ENCODE measurements around the gene PPT2. TPM values are rescaled to one million over a fixed set of nuclear protein-coding genes. Genes with fewer than 3 reads are reported as not detected.

The PPT2 gene
- total and polyA plus RNA-seq, 2 of the 13 experiments (the other 11 are each of a cell fraction or from before 2014, with no cell fraction given) = 39.2 to 61.8 TPM

GRCh38 chr6:32120573-32121059 lies 33.3 kb upstream of the PPT2 start:
- H3K4me2 ChIP-seq (ENCODE audit: low read depth, low read length) = no peak overlapping the region
- BruUV-seq (replicated peaks) = no TSS peak
- ChIA-PET CTCF (ENCODE audit: low intra/inter-chr PET ratio, low total read pairs) (interaction anchor here (3.2 kb wide), 1 partner anchor 34 kb away, joined by 97 read pairs; the partner anchor contains the start of gene PPT2), POLR2A (interaction anchor here (2.8 kb wide), 1 partner anchor 8 kb away, joined by 34 read pairs; the partner anchor contains the start of genes ATF6B and FKBPL)
- intact Hi-C loops (cut with micrococcal nuclease; ENCODE audit: unreplicated experiment) (no loop called here), in situ Hi-C loops (cut with HindIII; ENCODE audit: extremely low pct_ligation_motif_present, low pct_unique_long_range_greater_than_20kb) (no loop called here)
- H3K36me3 ChIP-seq (replicated peaks in 1 of 2; ENCODE audit: control insufficient read depth in 1 of 2, insufficient read depth in 2 of 2, low read length in 2 of 2) = peaks cover 17 to 65% of the 10 kb centered on the region in 2 experiments
- 97% methylated on average over 12 of the region's 12 CpGs for WGBS (ENCODE audit: low lambda C conversion rate)
- no peaks in the 10 kb centered on the region for H3K27me3 ChIP-seq (ENCODE audit: control insufficient read depth in 1 of 2, insufficient read depth in 2 of 2, low read length in 2 of 2)
- no peaks in the 10 kb centered on the region for H3K9me3 ChIP-seq (ENCODE audit: low read length)
- TF ChIP-seq CTCF (CRISPR knock-in tag; IDR thresholded peaks at IDR 0.05) = no peak
- TF ChIP-seq ZFY (CRISPR knock-in tag; IDR thresholded peaks at IDR 0.05) = no peak
- no peaks in the 10 kb centered on the region for H4K20me1 ChIP-seq (ENCODE audit: insufficient read depth, low read length)
- DNase-seq (ENCODE audit: low spot score) = no peak
- H2AFZ ChIP-seq (ENCODE audit: low read length) = no peak overlapping the region
- peaks cover 15% of the 10 kb centered on the region for H3K4me1 ChIP-seq (ENCODE audit: insufficient read depth, low read length)
- FAIRE-seq = no peak
- no peak overlapping the region for H3K4me3 ChIP-seq (replicated peaks in 1 of 3; ENCODE audit: insufficient read depth in 1 of 3, low read depth in 2 of 3, low read length in 3 of 3)
- no peak overlapping the region for H3K27ac ChIP-seq (ENCODE audit: extremely low read length, insufficient read depth, low read length)
- ATAC-seq = no peak
- H3K9ac ChIP-seq (ENCODE audit: insufficient read depth, low read depth, low read length) = no peak overlapping the region
- H3K79me2 ChIP-seq (ENCODE audit: insufficient read depth, low read length) = no peaks in the 10 kb centered on the region

GRCh38 chr6:32123681-32124080 lies 30.3 kb upstream of the PPT2 start:
- intact Hi-C loops (cut with micrococcal nuclease; ENCODE audit: unreplicated experiment) (no loop called here), in situ Hi-C loops (cut with HindIII; ENCODE audit: extremely low pct_ligation_motif_present, low pct_unique_long_range_greater_than_20kb) (no loop called here)
- WGBS (ENCODE audit: low lambda C conversion rate) = 98% methylated on average over 4 of the region's 4 CpGs
- Histone ChIP-seq H3K4me3 (replicated peaks in 1 of 3; ENCODE audit: insufficient read depth in 1 of 3, low read depth in 2 of 3, low read length in 3 of 3) (no peak overlapping the region), H3K27ac (ENCODE audit: extremely low read length, insufficient read depth, low read length) (no peak overlapping the region), H3K9ac (ENCODE audit: insufficient read depth, low read depth, low read length) (no peak overlapping the region), H2AFZ (ENCODE audit: low read length) (no peak overlapping the region), H3K4me1 (ENCODE audit: insufficient read depth, low read length) (peaks cover 31% of the 10 kb centered on the region), H4K20me1 (ENCODE audit: insufficient read depth, low read length) (no peaks in the 10 kb centered on the region), H3K9me3 (ENCODE audit: low read length) (no peaks in the 10 kb centered on the region), H3K27me3 (ENCODE audit: control insufficient read depth in 1 of 2, insufficient read depth in 2 of 2, low read length in 2 of 2) (no peaks in the 10 kb centered on the region; a peak in 1 of 5 replicates), H3K36me3 (replicated peaks in 1 of 2; ENCODE audit: control insufficient read depth in 1 of 2, insufficient read depth in 2 of 2, low read length in 2 of 2) (peaks cover 6 to 45% of the 10 kb centered on the region in 2 experiments; a peak in 4 of 5 replicates), H3K4me2 (ENCODE audit: low read depth, low read length) (no peak overlapping the region), H3K79me2 (ENCODE audit: insufficient read depth, low read length) (peaks cover 16% of the 10 kb centered on the region)
- FAIRE-seq = no peak
- no peak for ATAC-seq
- ChIA-PET CTCF (ENCODE audit: low intra/inter-chr PET ratio, low total read pairs) (no interaction called here), POLR2A (no interaction called here)
- TF ChIP-seq RXRA (CRISPR knock-in tag; IDR thresholded peaks at IDR 0.05) = no peak
- no peak for TF ChIP-seq ZNF17 (CRISPR knock-in tag; IDR thresholded peaks at IDR 0.05)
- TF ChIP-seq LCORL (IDR thresholded peaks at IDR 0.05) = no peak
- TF ChIP-seq LCORL (CRISPR knock-in tag; IDR thresholded peaks at IDR 0.05) = no peak
- no peak for TF ChIP-seq ZNF792 (CRISPR knock-in tag; IDR thresholded peaks at IDR 0.05)
- no peak for TF ChIP-seq KLF6 (CRISPR knock-in tag; IDR thresholded peaks at IDR 0.05)
- TF ChIP-seq ZNF607 (CRISPR knock-in tag; IDR thresholded peaks at IDR 0.05; ENCODE audit: borderline replicate concordance) = no peak
- no peak for TF ChIP-seq ZNF672 (CRISPR knock-in tag; IDR thresholded peaks at IDR 0.05)
- TF ChIP-seq MTERF4 (CRISPR knock-in tag; IDR thresholded peaks at IDR 0.05) = no peak
- TF ChIP-seq HIC2 (CRISPR knock-in tag; IDR thresholded peaks at IDR 0.05; ENCODE audit: low read depth) = no peak
- DNase-seq (ENCODE audit: low spot score) = no peak
- BruUV-seq (replicated peaks) = no TSS peak
